GM12865 (cell line): Measurements from ENCODE around the gene FARS2.

Experiments
- DNase-seq: peaks from one replicate; pipeline ENCODE4 v3.0.0; 2010; ENCODE audit warnings: low read depth
- H3K4me3 ChIP-seq: 2 replicates; pipeline ENCODE4 v1.5.1; 2011; ENCODE audit warnings: mild to moderate bottlenecking, low read depth, low read length, control low read depth
- TF ChIP-seq, protein P1 (sequence below): IDR thresholded peaks from 2 replicates; pipeline ENCODE4 v1.5.1; 2011; ENCODE audit warnings: low read length, control low read depth, low read depth, inconsistent platforms; ENCODE audit not compliant: insufficient read depth; ENCODE audit errors: missing control alignments

Gene FARS2

DNA sequence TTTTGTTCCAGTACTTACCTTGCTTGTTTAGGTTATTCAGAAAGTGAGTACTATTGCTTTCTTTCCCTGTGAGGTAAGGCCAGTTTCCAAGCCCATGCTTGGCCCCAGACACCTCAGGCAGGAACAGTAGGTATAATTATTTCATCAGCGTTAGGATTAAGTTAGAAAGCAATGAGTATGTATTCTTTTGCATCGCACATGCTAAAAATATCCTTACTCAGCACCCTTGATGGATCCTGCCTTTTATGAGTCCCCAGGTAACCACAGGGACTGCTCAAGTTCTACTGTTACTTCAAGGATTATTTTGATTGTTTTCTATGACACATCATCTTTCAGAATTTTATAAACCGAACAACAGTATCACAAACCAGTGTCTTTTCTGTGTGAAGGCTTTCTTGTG is 128.9 kb downstream of the FARS2 start:
- DNase-seq = no peak
- TF ChIP-seq, protein P1, sequence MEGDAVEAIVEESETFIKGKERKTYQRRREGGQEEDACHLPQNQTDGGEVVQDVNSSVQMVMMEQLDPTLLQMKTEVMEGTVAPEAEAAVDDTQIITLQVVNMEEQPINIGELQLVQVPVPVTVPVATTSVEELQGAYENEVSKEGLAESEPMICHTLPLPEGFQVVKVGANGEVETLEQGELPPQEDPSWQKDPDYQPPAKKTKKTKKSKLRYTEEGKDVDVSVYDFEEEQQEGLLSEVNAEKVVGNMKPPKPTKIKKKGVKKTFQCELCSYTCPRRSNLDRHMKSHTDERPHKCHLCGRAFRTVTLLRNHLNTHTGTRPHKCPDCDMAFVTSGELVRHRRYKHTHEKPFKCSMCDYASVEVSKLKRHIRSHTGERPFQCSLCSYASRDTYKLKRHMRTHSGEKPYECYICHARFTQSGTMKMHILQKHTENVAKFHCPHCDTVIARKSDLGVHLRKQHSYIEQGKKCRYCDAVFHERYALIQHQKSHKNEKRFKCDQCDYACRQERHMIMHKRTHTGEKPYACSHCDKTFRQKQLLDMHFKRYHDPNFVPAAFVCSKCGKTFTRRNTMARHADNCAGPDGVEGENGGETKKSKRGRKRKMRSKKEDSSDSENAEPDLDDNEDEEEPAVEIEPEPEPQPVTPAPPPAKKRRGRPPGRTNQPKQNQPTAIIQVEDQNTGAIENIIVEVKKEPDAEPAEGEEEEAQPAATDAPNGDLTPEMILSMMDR = no peak
- H3K4me3 ChIP-seq = no peak overlapping the region

DNA sequence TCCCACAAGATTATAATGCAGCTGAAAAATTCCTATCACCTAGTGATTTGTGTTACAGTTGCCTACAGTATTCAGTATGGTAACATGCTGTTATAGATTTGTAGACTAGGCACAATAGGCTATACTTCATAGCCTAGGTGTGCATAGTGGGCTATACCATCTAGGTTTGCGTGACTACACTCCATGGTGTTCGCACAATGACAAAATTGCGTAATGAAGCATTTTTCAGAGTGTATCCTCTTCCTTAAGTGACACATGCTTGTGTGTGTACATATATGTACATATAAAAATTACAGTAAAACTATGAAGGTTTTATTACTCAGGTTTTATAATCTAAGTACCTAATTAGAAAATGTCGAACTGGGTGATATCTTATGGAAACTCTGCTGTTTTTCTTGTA is 133.0 kb downstream of the FARS2 start:
- no peak overlapping the region for H3K4me3 ChIP-seq
- no peak for DNase-seq
- TF ChIP-seq, protein P1 = no peak

DNA sequence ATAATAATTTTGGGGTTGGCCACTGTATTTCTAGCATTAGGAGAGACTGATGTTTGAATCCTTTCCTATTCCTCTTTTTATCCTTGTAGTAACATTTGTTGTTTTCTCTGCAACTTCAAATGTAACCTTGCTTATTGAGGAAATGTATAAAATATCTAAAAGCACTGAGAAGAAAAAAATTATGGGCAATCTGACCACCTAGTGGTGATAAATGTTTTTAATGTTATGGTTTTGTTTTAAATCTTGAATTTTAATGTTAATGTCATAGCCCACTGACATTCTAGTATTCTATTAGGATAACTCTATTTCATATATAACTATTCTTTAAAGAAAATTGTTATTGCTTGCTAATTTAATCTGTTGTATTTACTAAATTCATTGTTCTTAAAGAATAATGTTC is 134.4 kb downstream of the FARS2 start:
- H3K4me3 ChIP-seq = no peak overlapping the region
- no peak for DNase-seq
- TF ChIP-seq, protein P1 = no peak

GRCh38 chr6:5398530-5398929 is 137.2 kb downstream of the FARS2 start:
- peak; percentile 76 for DNase-seq
- H3K4me3 ChIP-seq = no peak overlapping the region
- TF ChIP-seq, protein P1 = peak; percentile 52

DNA sequence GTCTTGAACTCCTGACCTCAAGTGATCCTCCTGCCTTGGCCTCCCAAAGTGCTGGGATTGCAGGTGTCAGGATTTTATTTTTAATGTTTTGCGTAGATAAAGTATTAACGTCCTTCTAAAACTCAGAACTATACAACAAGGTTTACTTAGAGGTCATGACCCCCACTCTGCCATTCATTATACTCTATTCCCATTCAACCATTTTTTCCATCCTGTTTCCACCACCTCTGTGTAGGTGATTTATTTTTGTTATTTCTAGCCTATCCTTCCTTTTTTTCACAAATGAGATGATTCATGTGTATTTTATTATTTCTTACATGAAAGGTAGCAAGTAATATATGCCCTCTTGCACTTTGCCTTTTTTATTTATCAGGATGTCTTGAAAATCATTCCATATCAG is 138.1 kb downstream of the FARS2 start:
- TF ChIP-seq, protein P1 = no peak
- DNase-seq = no peak
- H3K4me3 ChIP-seq = no peak overlapping the region

DNA sequence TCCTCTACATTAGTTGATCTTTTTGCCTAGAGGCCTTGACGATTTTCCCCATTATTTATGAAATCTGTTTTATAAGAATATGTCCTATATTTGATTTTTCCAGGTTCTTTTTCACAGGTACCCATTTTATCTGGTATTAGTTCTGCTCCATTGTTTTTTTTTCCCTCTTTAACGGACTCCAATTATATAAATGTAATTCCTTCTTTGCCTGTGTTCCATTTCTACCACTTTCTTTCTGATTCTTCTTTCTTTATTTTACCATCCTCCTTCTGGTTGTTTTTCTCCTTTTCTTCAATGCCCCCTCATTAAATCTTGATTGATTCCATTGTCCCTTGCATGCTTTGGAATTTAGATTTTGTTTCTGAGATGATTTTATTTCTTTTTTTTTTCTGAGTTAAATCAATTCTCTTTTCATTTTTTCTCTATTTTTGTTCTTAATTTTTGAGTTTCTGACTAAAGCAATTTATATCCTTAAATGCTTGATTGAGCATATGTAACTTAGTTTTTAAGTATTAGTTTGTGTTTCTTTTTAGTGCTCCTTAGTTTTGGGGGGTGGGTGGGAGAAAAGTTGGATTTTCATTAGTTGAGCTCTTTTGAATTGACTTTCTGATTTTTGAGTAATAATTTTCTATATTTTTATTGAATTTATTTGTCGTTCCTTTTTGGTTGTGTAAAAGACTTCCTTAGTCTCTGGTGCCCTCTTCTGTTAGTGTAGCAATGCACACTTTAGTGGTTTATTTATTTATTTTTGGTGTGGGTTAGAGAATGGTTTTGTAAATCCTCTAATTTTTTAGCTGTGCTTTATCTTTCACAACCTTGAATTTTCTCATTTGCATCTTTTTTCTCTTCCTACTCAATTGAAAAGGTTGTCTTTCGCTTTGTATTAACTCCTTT is 140.8 kb downstream of the FARS2 start:
- no peak overlapping the region for H3K4me3 ChIP-seq
- peak; percentile 40 for DNase-seq
- TF ChIP-seq, protein P1 = peak; percentile 47

GRCh38 chr6:5403076-5403475 is 141.8 kb downstream of the FARS2 start:
- H3K4me3 ChIP-seq = no peak overlapping the region
- DNase-seq = no peak
- TF ChIP-seq, protein P1 = no peak
